Measurements from ENCODE around the gene SLC8A3. TPM values are rescaled to one million over a fixed set of nuclear protein-coding genes. Genes with fewer than 3 reads are reported as not detected.

Gene SLC8A3
- total RNA-seq, 4 donors from 2014 or later = 0.09 to 1.7 (median 0.23) TPM; not detected in 1

DNA sequence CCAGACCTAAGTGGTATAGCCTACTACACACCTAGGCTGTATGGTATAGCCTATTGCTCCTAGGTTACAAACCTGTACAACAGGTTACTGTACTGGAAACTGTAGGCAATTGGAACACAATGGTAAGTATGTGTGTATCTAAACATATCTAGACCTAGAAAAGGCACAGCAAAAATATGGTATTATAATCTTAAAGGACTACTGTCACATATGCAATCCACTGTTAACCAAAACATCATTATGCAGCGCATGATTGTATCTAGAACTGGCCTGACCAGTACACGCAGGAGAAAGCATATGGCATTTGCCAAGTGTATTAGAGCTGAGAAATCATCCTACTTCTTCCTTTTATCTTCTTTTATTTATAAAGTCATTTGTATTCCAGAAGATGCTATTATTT is 75.5 kb downstream of the SLC8A3 start:
- DNase-seq = no peak
- WGBS, 2 donors = 54 to 74% methylated on average over 2 of the region's 2 CpGs
- Histone ChIP-seq H3K36me3 (no peaks in the 10 kb centered on the region), H3K27me3 (peaks cover 0 to 9% (median 0%) of the 10 kb centered on the region in 4 donors), H3K4me3 (no peak overlapping the region), H3K27ac (no peak overlapping the region), H3K9me3 (no peaks in the 10 kb centered on the region), H3K4me1 (no peaks in the 10 kb centered on the region)
- intact Hi-C loops (cut with DNase I) = no loop called here
- no peak for TF ChIP-seq POLR2A (IDR thresholded peaks at IDR 0.05)
- TF ChIP-seq, protein P1, sequence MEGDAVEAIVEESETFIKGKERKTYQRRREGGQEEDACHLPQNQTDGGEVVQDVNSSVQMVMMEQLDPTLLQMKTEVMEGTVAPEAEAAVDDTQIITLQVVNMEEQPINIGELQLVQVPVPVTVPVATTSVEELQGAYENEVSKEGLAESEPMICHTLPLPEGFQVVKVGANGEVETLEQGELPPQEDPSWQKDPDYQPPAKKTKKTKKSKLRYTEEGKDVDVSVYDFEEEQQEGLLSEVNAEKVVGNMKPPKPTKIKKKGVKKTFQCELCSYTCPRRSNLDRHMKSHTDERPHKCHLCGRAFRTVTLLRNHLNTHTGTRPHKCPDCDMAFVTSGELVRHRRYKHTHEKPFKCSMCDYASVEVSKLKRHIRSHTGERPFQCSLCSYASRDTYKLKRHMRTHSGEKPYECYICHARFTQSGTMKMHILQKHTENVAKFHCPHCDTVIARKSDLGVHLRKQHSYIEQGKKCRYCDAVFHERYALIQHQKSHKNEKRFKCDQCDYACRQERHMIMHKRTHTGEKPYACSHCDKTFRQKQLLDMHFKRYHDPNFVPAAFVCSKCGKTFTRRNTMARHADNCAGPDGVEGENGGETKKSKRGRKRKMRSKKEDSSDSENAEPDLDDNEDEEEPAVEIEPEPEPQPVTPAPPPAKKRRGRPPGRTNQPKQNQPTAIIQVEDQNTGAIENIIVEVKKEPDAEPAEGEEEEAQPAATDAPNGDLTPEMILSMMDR (IDR thresholded peaks at IDR 0.05) = no peak

DNA sequence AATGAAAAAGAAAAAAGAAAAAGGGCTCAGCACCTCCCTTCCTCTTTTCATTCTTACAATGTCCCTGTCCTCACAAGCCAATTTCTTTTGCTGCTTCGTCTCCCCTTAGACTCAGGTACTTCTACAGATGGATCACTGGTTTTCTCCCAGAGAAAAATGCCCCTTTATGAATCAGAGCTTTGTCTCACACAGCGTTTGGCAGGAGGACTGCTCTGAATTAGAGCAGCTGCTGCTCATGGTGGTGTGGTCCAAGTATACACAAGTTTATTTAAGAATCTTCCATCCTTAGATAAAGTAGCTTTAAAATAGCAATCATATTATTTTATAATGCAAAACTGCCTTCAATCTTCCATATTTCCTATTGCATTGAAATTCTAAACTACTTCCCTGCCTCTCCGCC is 80.3 kb downstream of the SLC8A3 start:
- H3K36me3 ChIP-seq = no peaks in the 10 kb centered on the region
- 46 to 52% methylated on average over 3 of the region's 3 CpGs for WGBS, 2 donors
- TF ChIP-seq, protein P1 (IDR thresholded peaks at IDR 0.05) = no peak
- no peak for TF ChIP-seq POLR2A (IDR thresholded peaks at IDR 0.05)
- H3K27me3 ChIP-seq = peaks cover 0 to 5% (median 0%) of the 10 kb centered on the region in 4 donors
- no peaks in the 10 kb centered on the region for H3K4me1 ChIP-seq
- intact Hi-C loops (cut with DNase I) = no loop called here
- no peak for DNase-seq
- H3K9me3 ChIP-seq = no peaks in the 10 kb centered on the region
- no peak overlapping the region for H3K27ac ChIP-seq
- no peak overlapping the region for H3K4me3 ChIP-seq

DNA sequence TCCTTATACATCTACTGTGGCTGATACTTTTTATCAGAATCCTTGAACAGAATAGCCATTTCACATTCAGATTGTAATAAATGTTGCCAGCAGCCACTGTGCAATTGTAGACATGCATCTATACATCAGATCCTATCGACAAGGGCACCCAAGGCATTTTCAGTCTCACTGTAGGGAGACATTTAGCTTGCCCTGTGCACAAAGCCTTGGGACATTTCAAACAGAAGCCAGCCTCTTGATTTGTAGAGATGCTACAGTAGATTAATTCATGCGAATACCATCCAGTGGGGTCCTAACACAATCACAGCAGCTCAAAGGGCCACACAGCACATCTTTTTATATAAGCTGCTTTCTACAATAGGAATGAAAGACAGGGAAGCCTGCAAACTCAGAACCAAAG is 81.4 kb downstream of the SLC8A3 start:
- Histone ChIP-seq H3K27me3 (peaks cover 0 to 5% (median 0%) of the 10 kb centered on the region in 4 donors), H3K27ac (no peak overlapping the region), H3K9me3 (no peaks in the 10 kb centered on the region), H3K4me3 (no peak overlapping the region), H3K4me1 (no peaks in the 10 kb centered on the region), H3K36me3 (no peaks in the 10 kb centered on the region)
- no peak for DNase-seq
- TF ChIP-seq POLR2A (IDR thresholded peaks at IDR 0.05) = no peak
- TF ChIP-seq, protein P1 (IDR thresholded peaks at IDR 0.05) = no peak
- intact Hi-C loops (cut with DNase I) = no loop called here
- 71 to 92% methylated on average over 2 of the region's 2 CpGs for WGBS, 2 donors

DNA sequence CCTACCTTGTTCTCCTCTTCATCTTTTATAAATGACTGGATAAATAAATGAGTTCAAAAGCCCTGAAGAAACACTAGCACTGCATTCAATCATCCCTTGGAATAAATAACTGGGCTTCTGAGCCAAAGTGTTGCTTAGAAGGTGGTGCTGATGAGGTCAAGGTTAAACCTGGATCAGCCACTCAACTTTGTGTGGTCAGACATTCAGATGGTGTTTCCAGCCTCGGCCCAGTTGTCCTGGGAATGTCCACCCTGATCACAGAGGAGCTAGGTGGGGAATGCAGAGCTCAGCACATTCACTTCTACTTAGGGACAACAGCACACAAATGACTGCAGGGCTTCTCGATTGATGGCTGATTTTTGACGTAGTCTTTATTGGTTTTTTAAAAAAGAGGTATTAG is 88.7 kb downstream of the SLC8A3 start:
- peaks cover 0 to 5% (median 0%) of the 10 kb centered on the region in 3 donors for H3K4me1 ChIP-seq
- H3K27me3 ChIP-seq = peaks cover 0 to 35% (median 0%) of the 10 kb centered on the region in 4 donors
- H3K27ac ChIP-seq = no peak overlapping the region
- no peaks in the 10 kb centered on the region for H3K9me3 ChIP-seq
- H3K36me3 ChIP-seq = no peaks in the 10 kb centered on the region
- DNase-seq = no peak
- intact Hi-C loops (cut with DNase I) = no loop called here
- H3K4me3 ChIP-seq = no peak overlapping the region
- WGBS, 2 donors = 75 to 79% methylated on average over 3 of the region's 3 CpGs
- TF ChIP-seq, protein P1 (IDR thresholded peaks at IDR 0.05) = no peak
- TF ChIP-seq POLR2A (IDR thresholded peaks at IDR 0.05) = no peak

DNA sequence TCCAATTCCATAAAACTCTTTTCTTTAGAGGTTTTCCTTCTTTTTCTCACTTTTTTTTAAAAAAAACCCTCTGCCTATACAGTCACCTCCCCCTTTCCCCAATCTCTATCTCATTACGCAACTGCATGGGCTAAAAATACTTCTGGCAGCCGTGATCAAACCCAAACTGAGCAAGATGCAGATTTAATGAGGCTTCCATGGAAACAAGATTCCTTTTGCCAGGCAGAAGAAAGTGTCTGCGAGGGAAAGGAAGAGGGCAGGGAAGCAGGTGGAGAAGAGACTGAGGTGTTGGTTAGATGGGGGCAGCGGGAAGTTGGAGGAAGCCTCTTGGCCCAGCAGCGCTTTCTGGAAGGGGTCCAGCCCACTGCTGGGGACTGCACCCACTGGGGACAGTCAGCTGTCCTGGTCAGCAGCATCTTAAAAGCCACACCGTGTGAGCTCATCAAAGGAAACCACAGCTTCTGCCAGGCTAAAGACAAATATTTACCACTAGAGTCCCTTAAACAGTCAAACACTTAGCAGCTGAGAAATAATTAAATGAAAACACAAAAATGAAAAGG is 90.4 kb downstream of the SLC8A3 start:
- no peak for TF ChIP-seq POLR2A (IDR thresholded peaks at IDR 0.05)
- TF ChIP-seq, protein P1 (IDR thresholded peaks at IDR 0.05) = no peak
- WGBS, 2 donors = 32 to 38% methylated on average over 5 to 6 of the region's 6 CpGs
- Histone ChIP-seq H3K36me3 (no peaks in the 10 kb centered on the region), H3K27me3 (peaks cover 0 to 35% (median 0%) of the 10 kb centered on the region in 4 donors), H3K4me3 (no peak overlapping the region), H3K27ac (no peak overlapping the region), H3K4me1 (peaks cover 0 to 5% (median 0%) of the 10 kb centered on the region in 3 donors), H3K9me3 (no peaks in the 10 kb centered on the region)
- intact Hi-C loops (cut with DNase I) = no loop called here
- DNase-seq = no peak
